ENCODE measurements around the gene VEGFC.

Gene VEGFC

GRCh38 chr4:176782191-176782590 is 10.5 kb downstream of the VEGFC start:
- TF ChIP-seq CTCF (conservative IDR thresholded peaks at IDR 0.05; ENCODE audit: low read length), result no peak
- TF ChIP-seq EZH2phosphoT487 (IDR thresholded peaks at IDR 0.05; ENCODE audit: borderline replicate concordance), result no peak
- Histone ChIP-seq H3K9me3 (ENCODE audit: insufficient read depth, low read depth, low read length) (no peaks in the 10 kb centered on the region), H3K4me3 (ENCODE audit: low read length, poor library complexity, severe bottlenecking) (no peak overlapping the region), H3K9me2 (replicated peaks; ENCODE audit: low read depth, low read length) (no peaks in the 10 kb centered on the region), H3F3A (ENCODE audit: low read depth) (no peaks in the 10 kb centered on the region), H3K9ac (ENCODE audit: low read depth, low read length, poor library complexity, severe bottlenecking) (no peak overlapping the region), H4K20me1 (ENCODE audit: insufficient read depth, low read length, poor library complexity, severe bottlenecking) (no peaks in the 10 kb centered on the region), H2AFZ (ENCODE audit: low read length) (no peak overlapping the region), H3K27me3 (ENCODE audit: insufficient read depth, low read length, poor library complexity, severe bottlenecking) (no peaks in the 10 kb centered on the region), H3K79me2 (ENCODE audit: insufficient read depth, low read length) (no peaks in the 10 kb centered on the region), H3K36me3 (ENCODE audit: insufficient read depth, low read length) (no peaks in the 10 kb centered on the region), H3K4me2 (ENCODE audit: low read depth, low read length, poor library complexity, severe bottlenecking) (no peak overlapping the region), H3K4me1 (ENCODE audit: insufficient read depth, low read length, poor library complexity, severe bottlenecking) (no peaks in the 10 kb centered on the region)

- no peaks in the 10 kb centered on the region for H4K20me1 ChIP-seq (ENCODE audit: insufficient read depth, low read length, poor library complexity, severe bottlenecking)
- H3K27me3 ChIP-seq (ENCODE audit: insufficient read depth, low read length, poor library complexity, severe bottlenecking), result no peaks in the 10 kb centered on the region
- H2AFZ ChIP-seq (ENCODE audit: low read length), result no peak overlapping the region
- no peaks in the 10 kb centered on the region for H3K4me1 ChIP-seq (ENCODE audit: insufficient read depth, low read length, poor library complexity, severe bottlenecking)
- H3K4me2 ChIP-seq (ENCODE audit: low read depth, low read length, poor library complexity, severe bottlenecking), result no peak overlapping the region
- no peak overlapping the region for H3K9ac ChIP-seq (ENCODE audit: low read depth, low read length, poor library complexity, severe bottlenecking)
- H3F3A ChIP-seq (ENCODE audit: low read depth), result no peaks in the 10 kb centered on the region
- no peak overlapping the region for H3K4me3 ChIP-seq (ENCODE audit: low read length, poor library complexity, severe bottlenecking)
- H3K79me2 ChIP-seq (ENCODE audit: insufficient read depth, low read length), result no peaks in the 10 kb centered on the region
- H3K36me3 ChIP-seq (ENCODE audit: insufficient read depth, low read length), result no peaks in the 10 kb centered on the region
- TF ChIP-seq CTCF (conservative IDR thresholded peaks at IDR 0.05; ENCODE audit: low read length) (no peak), EZH2phosphoT487 (IDR thresholded peaks at IDR 0.05; ENCODE audit: borderline replicate concordance) (no peak)
- H3K9me2 ChIP-seq (replicated peaks; ENCODE audit: low read depth, low read length), result no peaks in the 10 kb centered on the region
- no peaks in the 10 kb centered on the region for H3K9me3 ChIP-seq (ENCODE audit: insufficient read depth, low read depth, low read length)
Measured at GRCh38 chr4:176781739-176782100, 11.0 kb downstream of the VEGFC start.

- H3K79me2 ChIP-seq (ENCODE audit: insufficient read depth, low read length), result no peaks in the 10 kb centered on the region
- H3K4me2 ChIP-seq (ENCODE audit: low read depth, low read length, poor library complexity, severe bottlenecking), result no peak overlapping the region
- no peaks in the 10 kb centered on the region for H3K27me3 ChIP-seq (ENCODE audit: insufficient read depth, low read length, poor library complexity, severe bottlenecking)
- H3K4me3 ChIP-seq (ENCODE audit: low read length, poor library complexity, severe bottlenecking), result no peak overlapping the region
- H3K36me3 ChIP-seq (ENCODE audit: insufficient read depth, low read length), result no peaks in the 10 kb centered on the region
- H3K9ac ChIP-seq (ENCODE audit: low read depth, low read length, poor library complexity, severe bottlenecking), result no peak overlapping the region
- H2AFZ ChIP-seq (ENCODE audit: low read length), result no peak overlapping the region
- H3K9me2 ChIP-seq (replicated peaks; ENCODE audit: low read depth, low read length), result no peaks in the 10 kb centered on the region
- no peaks in the 10 kb centered on the region for H4K20me1 ChIP-seq (ENCODE audit: insufficient read depth, low read length, poor library complexity, severe bottlenecking)
- H3F3A ChIP-seq (ENCODE audit: low read depth), result no peaks in the 10 kb centered on the region
- H3K9me3 ChIP-seq (ENCODE audit: insufficient read depth, low read depth, low read length), result no peaks in the 10 kb centered on the region
- H3K4me1 ChIP-seq (ENCODE audit: insufficient read depth, low read length, poor library complexity, severe bottlenecking), result no peaks in the 10 kb centered on the region
- TF ChIP-seq EZH2phosphoT487 (IDR thresholded peaks at IDR 0.05; ENCODE audit: borderline replicate concordance), result no peak
- TF ChIP-seq CTCF (conservative IDR thresholded peaks at IDR 0.05; ENCODE audit: low read length), result no peak
Measured at GRCh38 chr4:176780995-176781738, 11.6 kb downstream of the VEGFC start.
